Keratinocyte (primary cell): ENCODE data around the gene PCDHB1. TPM values are rescaled to one million over a fixed set of nuclear protein-coding genes. Genes with fewer than 3 reads are reported as not detected.

Experiments used
- DNase-seq: peaks from one replicate; pipeline ENCODE4 v3.0.0-alpha.2; 2011; ENCODE audit warnings: low read depth, missing footprints, low spot score
- FAIRE-seq: peaks from 2 replicates; lab custom pipeline; 2011; peaks lifted over from hg19 to GRCh38; lab: Jason Lieb, UNC
- H2AFZ ChIP-seq: 2 replicates; pipeline ENCODE4 v1.6.0; 2012; ENCODE audit warnings: low read length, control low read depth, inconsistent platforms; ENCODE audit not compliant: control insufficient read depth
- H3K27ac ChIP-seq: 2 replicates; pipeline ENCODE4 v1.5.1; 2011; ENCODE audit warnings: low read length; ENCODE audit not compliant: control insufficient read depth, insufficient read depth
- H3K27me3 ChIP-seq: 3 replicates; pipeline ENCODE4 v1.6.0; 2011; ENCODE audit warnings: low read length; ENCODE audit not compliant: control insufficient read depth, insufficient read depth; ENCODE audit errors: extremely low read depth
- H3K36me3 ChIP-seq, 2 experiments: 2 replicates in 1 of 2; 3 replicates in 1 of 2; pipeline ENCODE4 v1.5.1; 2011; ENCODE audit warnings: low read length in 2 of 2, mild to moderate bottlenecking in 1 of 2; ENCODE audit not compliant: control insufficient read depth in 2 of 2, insufficient read depth in 2 of 2; ENCODE audit errors: extremely low read depth in 1 of 2
- H3K4me1 ChIP-seq: 3 replicates; pipeline ENCODE4 v1.5.1; 2011; ENCODE audit warnings: low read length; ENCODE audit not compliant: control insufficient read depth, insufficient read depth; ENCODE audit errors: extremely low read depth
- H3K4me2 ChIP-seq: 3 replicates; pipeline ENCODE4 v1.6.0; 2011; ENCODE audit warnings: low read depth, low read length; ENCODE audit not compliant: control insufficient read depth, insufficient read depth; ENCODE audit errors: extremely low read depth
- H3K4me3 ChIP-seq, 3 experiments: fragments of 200-600 bp in 1 of 3; sonication (generic) in 1 of 3; 2 replicates in 2 of 3; 3 replicates in 1 of 3; pipeline ENCODE4 v1.5.1; 2011 to 2016; ENCODE audit warnings: low read length in 3 of 3, mild to moderate bottlenecking in 3 of 3, control low read depth in 2 of 3, inconsistent platforms in 1 of 3, low read depth in 1 of 3, mixed read lengths in 1 of 3, mixed run types in 1 of 3, moderate library complexity in 1 of 3; ENCODE audit not compliant: control insufficient read depth in 2 of 3, insufficient read depth in 2 of 3; ENCODE audit errors: extremely low read depth in 1 of 3
- H3K79me2 ChIP-seq: 2 replicates; pipeline ENCODE4 v1.6.0; 2012; ENCODE audit warnings: low read length; ENCODE audit not compliant: control insufficient read depth, insufficient read depth
- H3K9ac ChIP-seq: 3 replicates; pipeline ENCODE4 v1.6.0; 2011; ENCODE audit warnings: low read length; ENCODE audit not compliant: control insufficient read depth, insufficient read depth; ENCODE audit errors: extremely low read depth
- H3K9me1 ChIP-seq: 3 replicates; pipeline ENCODE4 v1.6.0; 2011; ENCODE audit warnings: low read length; ENCODE audit not compliant: control insufficient read depth, insufficient read depth; ENCODE audit errors: extremely low read depth
- H3K9me3 ChIP-seq: 2 replicates; pipeline ENCODE4 v1.5.1; 2012; ENCODE audit warnings: low read depth, low read length; ENCODE audit not compliant: control insufficient read depth
- H4K20me1 ChIP-seq: 3 replicates; pipeline ENCODE4 v1.6.0; 2011; ENCODE audit warnings: low read length; ENCODE audit not compliant: control insufficient read depth, insufficient read depth; ENCODE audit errors: extremely low read depth
- EZH2 ChIP-seq: IDR thresholded peaks from one replicate; pipeline ENCODE4 v1.6.1; 2012; ENCODE audit warnings: inconsistent platforms, mild to moderate bottlenecking, low read length, moderate library complexity
- dilution Hi-C: fragments of 300-500 bp; cut with MboI; formaldehyde crosslinking; loops from one replicate; pipeline ENCODE4 v1.7.0; 2020; ENCODE audit warnings: low sequenced_read_pairs; ENCODE audit not compliant: extremely low pct_ligation_motif_present
- polyA plus RNA-seq, 5 experiments: library from polyadenylated mRNA; depleted of rRNA in 3 of 5; stranded (reverse) in 3 of 5; stranded (forward) in 1 of 5; unstranded in 1 of 5; fragments of >200 nt; gene quantifications; 1 replicate in 1 of 5; 2 replicates in 3 of 5; 3 replicates in 1 of 5; pipeline versions ENCODE4 v1.2.1 to v1.2.3, GENCODE V29; 2011 to 2012; ENCODE audit warnings: missing spikeins in 2 of 5, low read depth in 1 of 5, low replicate concordance in 1 of 5
- TF ChIP-seq, protein P1 (sequence below), 3 experiments: IDR thresholded peaks in 1 of 3; conservative IDR thresholded peaks in 1 of 3; optimal IDR thresholded peaks in 1 of 3; 2 replicates in 2 of 3; 3 replicates in 1 of 3; pipeline versions ENCODE3 to v1.5.1; 2011; ENCODE audit warnings: low read length in 3 of 3, mild to moderate bottlenecking in 3 of 3, moderate library complexity in 2 of 3, control low read depth in 1 of 3, inconsistent platforms in 1 of 3; ENCODE audit not compliant: insufficient read depth in 2 of 3; ENCODE audit errors: extremely low read depth in 1 of 3

The PCDHB1 gene
- polyA plus RNA-seq, 1 donor (not counting 4 experiments of a cell fraction or from before 2014, with no cell fraction given): not detected

- dilution Hi-C loops: no loop called here
- FAIRE-seq: no peak
Measured at GRCh38 chr5:141032626-141033025, 18.5 kb upstream of the PCDHB1 start.

GRCh38 chr5:141039061-141039460, 12.1 kb upstream of the PCDHB1 start:
- H3K36me3 ChIP-seq: no peaks in the 10 kb centered on the region
- no peak overlapping the region for H3K27ac ChIP-seq
- no peaks in the 10 kb centered on the region for H3K4me1 ChIP-seq
- H3K79me2 ChIP-seq: no peaks in the 10 kb centered on the region
- no peak for DNase-seq
- no peaks in the 10 kb centered on the region for H3K9me1 ChIP-seq
- no peaks in the 10 kb centered on the region for H3K9me3 ChIP-seq
- no peak overlapping the region for H3K4me3 ChIP-seq
- no peak for TF ChIP-seq EZH2
- no peak overlapping the region for H3K4me2 ChIP-seq
- no peak overlapping the region for H2AFZ ChIP-seq
- no peaks in the 10 kb centered on the region for H3K27me3 ChIP-seq
- no peak for FAIRE-seq
- dilution Hi-C loops: no loop called here
- no peak overlapping the region for H3K9ac ChIP-seq
- H4K20me1 ChIP-seq: no peaks in the 10 kb centered on the region

More at GRCh38 chr5:141032626-141033025, 18.5 kb upstream of the PCDHB1 start:
- Histone ChIP-seq H4K20me1 (no peaks in the 10 kb centered on the region), H3K36me3 (no peaks in the 10 kb centered on the region), H3K9me1 (no peaks in the 10 kb centered on the region), H3K27ac (no peak overlapping the region), H2AFZ (no peak overlapping the region), H3K4me2 (no peak overlapping the region), H3K4me1 (no peaks in the 10 kb centered on the region), H3K9me3 (no peaks in the 10 kb centered on the region), H3K9ac (no peak overlapping the region), H3K27me3 (no peaks in the 10 kb centered on the region), H3K79me2 (no peaks in the 10 kb centered on the region), H3K4me3 (no peak overlapping the region)
- TF ChIP-seq EZH2: no peak
- TF ChIP-seq, protein P1, sequence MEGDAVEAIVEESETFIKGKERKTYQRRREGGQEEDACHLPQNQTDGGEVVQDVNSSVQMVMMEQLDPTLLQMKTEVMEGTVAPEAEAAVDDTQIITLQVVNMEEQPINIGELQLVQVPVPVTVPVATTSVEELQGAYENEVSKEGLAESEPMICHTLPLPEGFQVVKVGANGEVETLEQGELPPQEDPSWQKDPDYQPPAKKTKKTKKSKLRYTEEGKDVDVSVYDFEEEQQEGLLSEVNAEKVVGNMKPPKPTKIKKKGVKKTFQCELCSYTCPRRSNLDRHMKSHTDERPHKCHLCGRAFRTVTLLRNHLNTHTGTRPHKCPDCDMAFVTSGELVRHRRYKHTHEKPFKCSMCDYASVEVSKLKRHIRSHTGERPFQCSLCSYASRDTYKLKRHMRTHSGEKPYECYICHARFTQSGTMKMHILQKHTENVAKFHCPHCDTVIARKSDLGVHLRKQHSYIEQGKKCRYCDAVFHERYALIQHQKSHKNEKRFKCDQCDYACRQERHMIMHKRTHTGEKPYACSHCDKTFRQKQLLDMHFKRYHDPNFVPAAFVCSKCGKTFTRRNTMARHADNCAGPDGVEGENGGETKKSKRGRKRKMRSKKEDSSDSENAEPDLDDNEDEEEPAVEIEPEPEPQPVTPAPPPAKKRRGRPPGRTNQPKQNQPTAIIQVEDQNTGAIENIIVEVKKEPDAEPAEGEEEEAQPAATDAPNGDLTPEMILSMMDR (optimal IDR thresholded peaks at IDR 0.05 in 1 of 3, IDR thresholded peaks at IDR 0.05 in 1 of 3, conservative IDR thresholded peaks at IDR 0.05 in 1 of 3; ENCODE audit: extremely low read depth in 1 of 3, insufficient read depth in 2 of 3, low read length in 3 of 3): no peak
- no peak for DNase-seq

- H2AFZ ChIP-seq: no peak overlapping the region
- no peaks in the 10 kb centered on the region for H3K9me3 ChIP-seq
- FAIRE-seq (no peak), DNase-seq (no peak)
- H3K4me2 ChIP-seq: no peak overlapping the region
- TF ChIP-seq EZH2: no peak
- TF ChIP-seq, protein P1 (optimal IDR thresholded peaks at IDR 0.05 in 1 of 3, IDR thresholded peaks at IDR 0.05 in 1 of 3, conservative IDR thresholded peaks at IDR 0.05 in 1 of 3; ENCODE audit: extremely low read depth in 1 of 3, insufficient read depth in 2 of 3, low read length in 3 of 3): no peak
- H3K36me3 ChIP-seq: no peaks in the 10 kb centered on the region
- H3K79me2 ChIP-seq: no peaks in the 10 kb centered on the region
- no peaks in the 10 kb centered on the region for H3K9me1 ChIP-seq
- no peaks in the 10 kb centered on the region for H3K27me3 ChIP-seq
- H3K27ac ChIP-seq: no peak overlapping the region
- H3K4me1 ChIP-seq: no peaks in the 10 kb centered on the region
- no peaks in the 10 kb centered on the region for H4K20me1 ChIP-seq
- no peak overlapping the region for H3K4me3 ChIP-seq
- dilution Hi-C loops: no loop called here
- H3K9ac ChIP-seq: no peak overlapping the region
Measured at GRCh38 chr5:141039517-141039916, 11.7 kb upstream of the PCDHB1 start.
